Fibroblast of villous mesenchyme (primary cell): ENCODE data around the gene MIGA2. TPM values are rescaled to one million over a fixed set of nuclear protein-coding genes. Genes with fewer than 3 reads are reported as not detected.

Experiments
- DNase-seq: peaks from one replicate; pipeline ENCODE4 v3.0.0-alpha.2; 2010; ENCODE audit warnings: low read depth
- H3K4me3 ChIP-seq: 2 replicates; pipeline ENCODE4 v1.5.1; 2011; ENCODE audit warnings: low read depth, mild to moderate bottlenecking, low read length
- CTCF ChIP-seq: IDR thresholded peaks from 2 replicates; pipeline ENCODE4 v1.5.1; 2012; ENCODE audit warnings: low read depth, mild to moderate bottlenecking, low read length; ENCODE audit not compliant: insufficient read depth
- total RNA-seq: library from RNA; depleted of rRNA; stranded (reverse); fragments of >200 nt; gene quantifications from 2 replicates; pipeline ENCODE4 v1.2.3, GENCODE V29; 2012

Gene MIGA2
- total RNA-seq, 1 donor, result 22.5 TPM

GRCh38 chr9:129036923-129037766, 719 bp downstream of the MIGA2 start:
- no peak for TF ChIP-seq CTCF
- peak overlapping the region; percentile 99 for H3K4me3 ChIP-seq
- no peak for DNase-seq

GRCh38 chr9:129037767-129038098, 1.3 kb downstream of the MIGA2 start:
- DNase-seq, result no peak
- peak overlapping the region; percentile 99 for H3K4me3 ChIP-seq
- no peak for TF ChIP-seq CTCF

- DNase-seq, result no peak
Observed at GRCh38 chr9:129038109-129038852, 1.9 kb downstream of the MIGA2 start.

GRCh38 chr9:129040113-129040643, 3.8 kb downstream of the MIGA2 start:
- DNase-seq, result no peak
- H3K4me3 ChIP-seq, result no peak overlapping the region
- TF ChIP-seq CTCF, result no peak

More at GRCh38 chr9:129038109-129038852, 1.9 kb downstream of the MIGA2 start:
- TF ChIP-seq CTCF, result no peak
- H3K4me3 ChIP-seq, result peak overlapping the region; percentile 99

GRCh38 chr9:129042016-129042415, 5.6 kb downstream of the MIGA2 start:
- DNase-seq, result no peak
- H3K4me3 ChIP-seq, result no peak overlapping the region
- no peak for TF ChIP-seq CTCF

- TF ChIP-seq CTCF, result no peak
- H3K4me3 ChIP-seq, result no peak overlapping the region
- no peak for DNase-seq
Observed at GRCh38 chr9:129052592-129052991, 16.2 kb downstream of the MIGA2 start.
